HepG2 (cell line): ENCODE measurements around the gene ARL4C. TPM values are rescaled to one million over a fixed set of nuclear protein-coding genes. Genes with fewer than 3 reads are reported as not detected.

Experiments
- ATAC-seq: fragments of 200-7000 bp; cut with Tn5 transposase; 3 replicates; pipeline ENCODE4 v1.9.1; 2020; ENCODE audit warnings: mild to moderate bottlenecking, moderate library complexity
- BruUV-seq: library from RNA; stranded (reverse); fragments of 400-500 nt; replicated peaks from 2 replicates; lab custom pipeline; 2021; lab: Mats Ljungman, UMichigan
- CTCF ChIA-PET: fragments of 300-600 bp; formaldehyde crosslinking; extraction: SDS; loops from one replicate; lab custom pipeline; 2021; ENCODE audit warnings: low total read pairs, inconsistent platforms, low intra/inter-chr PET ratio; lab: Yijun Ruan, JAX
- POLR2A ChIA-PET: fragments of 350-600 bp; sonication (Branson Sonifier 250); formaldehyde crosslinking; loops from one replicate; lab custom pipeline; 2020; ENCODE audit warnings: antibody characterized with exemption, inconsistent platforms; lab: Yijun Ruan, JAX
- DNase-seq: peaks from one replicate; pipeline ENCODE4 v3.0.0-alpha.2; 2015; ENCODE audit warnings: low spot score
- FAIRE-seq: peaks from 3 replicates; lab custom pipeline; 2011; peaks lifted over from hg19 to GRCh38; lab: Jason Lieb, UNC
- H2AFZ ChIP-seq: one replicate; pipeline ENCODE4 v1.6.1; 2011; ENCODE audit warnings: low read length, inconsistent platforms
- H3K27ac ChIP-seq: fragments of 300-600 bp; 3 replicates; pipeline ENCODE4 v1.8.0; 2011; ENCODE audit warnings: mixed run types, mild to moderate bottlenecking, mixed read lengths, low read length, inconsistent platforms; ENCODE audit not compliant: insufficient read depth; ENCODE audit errors: extremely low read length
- H3K27me3 ChIP-seq, 2 experiments: fragments of 200-600 bp in 1 of 2; 2 replicates in 1 of 2; 3 replicates in 1 of 2; pipeline versions ENCODE4 v1.6.0 to v1.8.0; 2011; ENCODE audit warnings: low read length in 2 of 2, mild to moderate bottlenecking in 2 of 2, moderate library complexity in 2 of 2, inconsistent platforms in 1 of 2; ENCODE audit not compliant: insufficient read depth in 2 of 2, control insufficient read depth in 1 of 2
- H3K36me3 ChIP-seq, 2 experiments: fragments of 200-600 bp in 1 of 2; replicated peaks in 1 of 2; 2 replicates in 1 of 2; 3 replicates in 1 of 2; pipeline versions ENCODE4 v1.5.1 to v1.8.0; 2011; ENCODE audit warnings: low read length in 2 of 2, inconsistent platforms in 1 of 2; ENCODE audit not compliant: insufficient read depth in 2 of 2, control insufficient read depth in 1 of 2
- H3K4me1 ChIP-seq: 2 replicates; pipeline ENCODE4 v1.5.1; 2012; ENCODE audit warnings: low read length, inconsistent platforms; ENCODE audit not compliant: insufficient read depth
- H3K4me2 ChIP-seq: 2 replicates; pipeline ENCODE4 v1.6.0; 2011; ENCODE audit warnings: low read depth, low read length, inconsistent platforms
- H3K4me3 ChIP-seq, 3 experiments: fragments of 200-600 bp in 1 of 3; sonication (generic), shearing (Covaris generic) in 1 of 3; replicated peaks in 1 of 3; 2 replicates each; pipeline ENCODE4 v1.5.1; 2011 to 2016; ENCODE audit warnings: low read length in 3 of 3, inconsistent platforms in 2 of 3, low read depth in 2 of 3, mild to moderate bottlenecking in 2 of 3, control low read depth in 1 of 3, mixed read lengths in 1 of 3; ENCODE audit not compliant: insufficient read depth in 1 of 3
- H3K79me2 ChIP-seq: one replicate; pipeline ENCODE4 v1.6.1; 2011; ENCODE audit warnings: low read length, inconsistent platforms; ENCODE audit not compliant: insufficient read depth
- H3K9ac ChIP-seq: 2 replicates; pipeline ENCODE4 v1.6.0; 2011; ENCODE audit warnings: mild to moderate bottlenecking, low read depth, low read length, inconsistent platforms; ENCODE audit not compliant: insufficient read depth
- H3K9me3 ChIP-seq: 2 replicates; pipeline ENCODE4 v1.5.1; 2012; ENCODE audit warnings: mild to moderate bottlenecking, low read length
- H4K20me1 ChIP-seq: 2 replicates; pipeline ENCODE4 v1.6.0; 2011; ENCODE audit warnings: inconsistent platforms, mild to moderate bottlenecking, low read length, moderate library complexity; ENCODE audit not compliant: insufficient read depth
- BRD4 ChIP-seq: sonication (generic); formaldehyde crosslinking; IDR thresholded peaks from 2 replicates; pipeline ENCODE4 v1.4.0; 2020; ENCODE audit warnings: missing genetic modification reagents
- CAMTA2 ChIP-seq: sonication (generic); formaldehyde crosslinking; IDR thresholded peaks from 2 replicates; pipeline ENCODE4 v1.4.0; 2020; ENCODE audit warnings: mild to moderate bottlenecking, missing genetic modification reagents, borderline replicate concordance
- CBX2 ChIP-seq, 2 experiments: fragments of 200-600 bp in 1 of 2; sonication (generic); formaldehyde crosslinking in 1 of 2; IDR thresholded peaks; 2 replicates each; pipeline versions ENCODE4 v1.7.0 to v1.8.1; 2018 to 2022; ENCODE audit warnings: low read depth in 2 of 2, low read length in 1 of 2, mild to moderate bottlenecking in 1 of 2, missing genetic modification reagents in 1 of 2
- CTCF ChIP-seq: sonication (generic); formaldehyde crosslinking; IDR thresholded peaks from 2 replicates; pipeline ENCODE4 v1.5.0; 2020; ENCODE audit warnings: mild to moderate bottlenecking, missing genetic modification reagents, moderate library complexity
- DNMT1 ChIP-seq: sonication (generic); formaldehyde crosslinking; IDR thresholded peaks from 2 replicates; pipeline ENCODE4 v1.5.1; 2020; ENCODE audit warnings: mild to moderate bottlenecking, missing genetic modification reagents
- FOSL2 ChIP-seq: sonication (generic); formaldehyde crosslinking; IDR thresholded peaks from 2 replicates; pipeline ENCODE4 v1.4.0; 2020; ENCODE audit warnings: missing genetic modification reagents
- HCFC1 ChIP-seq: fragments of 150-350 bp; IDR thresholded peaks from 2 replicates; pipeline ENCODE4 v1.6.1; 2014; ENCODE audit warnings: low read depth, low read length
- NCOR1 ChIP-seq: fragments of 200-600 bp; sonication (generic); IDR thresholded peaks from 2 replicates; pipeline ENCODE4 v1.7.0; 2017; ENCODE audit warnings: antibody characterized with exemption, low read length, borderline replicate concordance
- RFX1 ChIP-seq: fragments of 450-650 bp; IDR thresholded peaks from 2 replicates; pipeline ENCODE4 v1.6.1; 2017
- SSRP1 ChIP-seq: IDR thresholded peaks from 2 replicates; pipeline ENCODE4 v1.6.1; 2016; ENCODE audit warnings: control low read depth
- ZNF292 ChIP-seq: sonication (generic); formaldehyde crosslinking; IDR thresholded peaks from 2 replicates; pipeline ENCODE4 v1.8.1; 2022; ENCODE audit warnings: mild to moderate bottlenecking, low read depth, missing genetic modification reagents, borderline replicate concordance
- ZNF589 ChIP-seq: sonication (generic); formaldehyde crosslinking; conservative IDR thresholded peaks from 2 replicates; pipeline ENCODE4 v1.8.0; 2022; ENCODE audit warnings: mild to moderate bottlenecking, moderate library complexity, missing genetic modification reagents
- ZNF773 ChIP-seq: sonication (generic); formaldehyde crosslinking; IDR thresholded peaks from 2 replicates; pipeline ENCODE4 v1.4.0; 2020; ENCODE audit warnings: missing genetic modification reagents, borderline replicate concordance
- WGBS: methylation state at CpG from one replicate; pipeline ENCODE4 v1.1.6; 2017; ENCODE audit warnings: low lambda C conversion rate; 5-methylcytosine and 5-hydroxymethylcytosine counted together
- in situ Hi-C: cut with HindIII; loops from 2 replicates; pipeline ENCODE4 v1.10.0; 2017; ENCODE audit warnings: low pct_unique_long_range_greater_than_20kb; ENCODE audit not compliant: extremely low pct_ligation_motif_present
- intact Hi-C: fragments of 100-400 bp; cut with micrococcal nuclease; formaldehyde crosslinking; loops from one replicate; pipeline ENCODE4 v1.10.0; 2022; ENCODE audit not compliant: unreplicated experiment
- polyA plus RNA-seq, 8 experiments: library from polyadenylated mRNA; depleted of rRNA in 3 of 8; stranded (reverse) in 7 of 8; unstranded in 1 of 8; fragments of >200 nt; fragmentation: Illumina TruSeq in 4 of 8; extraction: Trizol in 4 of 8; gene quantifications; 2 replicates each; pipeline versions ENCODE4 v1.2.1 to v1.2.3, GENCODE V29; 2011 to 2016; ENCODE audit warnings: low read depth in 4 of 8, missing spikeins in 1 of 8, mixed read lengths in 1 of 8; ENCODE audit not compliant: insufficient read depth in 1 of 8
- total RNA-seq, 5 experiments: library from RNA; depleted of rRNA; stranded (reverse); fragments of >200 nt; fragmentation: Illumina TruSeq; extraction: Trizol; gene quantifications; 2 replicates each; pipeline ENCODE4 v1.2.3, GENCODE V29; 2016; ENCODE audit warnings: low read depth in 1 of 5

ARL4C gene
- total and polyA plus RNA-seq, 2 of the 13 experiments (the other 11 are each of a cell fraction or from before 2014, with no cell fraction given) = 0.07 to 0.15 TPM

GRCh38 chr2:234483568-234484251, 13.2 kb downstream of the ARL4C start:
- BruUV-seq = no TSS peak
- in situ Hi-C loops (no loop called here), intact Hi-C loops (no loop called here)
- whole genome bisulfite sequencing = 39% methylated on average over 7 of the region's 9 CpGs
- no peaks in the 10 kb centered on the region for H3K9me3 ChIP-seq
- no peaks in the 10 kb centered on the region for H3K79me2 ChIP-seq
- no peak overlapping the region for H3K27ac ChIP-seq
- ChIA-PET POLR2A (no interaction called here), CTCF (no interaction called here)
- DNase-seq (no peak), ATAC-seq (peak; percentile 73), FAIRE-seq (no peak)
- no peak overlapping the region for H3K4me2 ChIP-seq
- no peak overlapping the region for H3K4me3 ChIP-seq
- no peak overlapping the region for H3K9ac ChIP-seq
- H4K20me1 ChIP-seq = no peaks in the 10 kb centered on the region
- TF ChIP-seq FOSL2 (CRISPR knock-in tag) = no peak
- no peak for TF ChIP-seq HCFC1
- no peak for TF ChIP-seq ZNF589 (CRISPR knock-in tag)
- TF ChIP-seq BRD4 = no peak
- 0 out of 2 replicates have a peak, but pooled peaks have one; percentile 32 for TF ChIP-seq CAMTA2 (CRISPR knock-in tag)
- TF ChIP-seq CBX2 (IDR thresholded peaks at IDR 0.05; ENCODE audit: low read depth, low read length) = no peak
- TF ChIP-seq CBX2 (CRISPR knock-in tag; IDR thresholded peaks at IDR 0.05; ENCODE audit: low read depth) = no peak
- TF ChIP-seq RFX1 = peak; percentile 36; the same call in 1 of the 2 replicates
- TF ChIP-seq DNMT1 (CRISPR knock-in tag) = no peak
- no peak for TF ChIP-seq NCOR1
- TF ChIP-seq CTCF (CRISPR knock-in tag) = peak; percentile 27
- TF ChIP-seq ZNF292 (CRISPR knock-in tag) = no peak
- no peak for TF ChIP-seq SSRP1
- no peak for TF ChIP-seq ZNF773 (CRISPR knock-in tag)
- no peaks in the 10 kb centered on the region for H3K4me1 ChIP-seq
- no peak overlapping the region for H2AFZ ChIP-seq
- no peaks in the 10 kb centered on the region; a peak in 1 of 5 replicates for H3K27me3 ChIP-seq
- no peaks in the 10 kb centered on the region for H3K36me3 ChIP-seq
